HCT116 (cell line): ENCODE measurements around the gene TBK1.

Experiments
- ATF3 ChIP-seq: IDR thresholded peaks from 2 replicates; pipeline ENCODE4 v1.6.1; 2012
- CTCF ChIP-seq, 3 experiments: fragments of 200-600 bp in 1 of 3; sonication (generic) in 1 of 3; IDR thresholded peaks in 2 of 3; conservative IDR thresholded peaks in 1 of 3; 2 replicates each; pipeline ENCODE4 v1.5.1; 2012 to 2017; ENCODE audit warnings: low read depth in 2 of 3, low read length in 2 of 3, antibody characterized with exemption in 1 of 3, borderline replicate concordance in 1 of 3, control low read depth in 1 of 3, mild to moderate bottlenecking in 1 of 3, mixed read lengths in 1 of 3, mixed run types in 1 of 3, moderate library complexity in 1 of 3; ENCODE audit not compliant: insufficient read depth in 1 of 3
- EGR1 ChIP-seq: IDR thresholded peaks from 2 replicates; pipeline ENCODE4 v1.6.1; 2012; ENCODE audit warnings: low read depth
- EZH2 ChIP-seq: fragments of 200-600 bp; sonication (generic); IDR thresholded peaks from 2 replicates; pipeline ENCODE4 v1.6.1; 2017; ENCODE audit warnings: antibody characterized with exemption, mixed run types
- EZH2phosphoT487 ChIP-seq: fragments of 200-600 bp; IDR thresholded peaks from 2 replicates; pipeline ENCODE4 v1.6.1; 2018; ENCODE audit warnings: antibody characterized with exemption, borderline replicate concordance
- JUND ChIP-seq: IDR thresholded peaks from 2 replicates; pipeline ENCODE4 v1.6.1; 2012
- MAX ChIP-seq: IDR thresholded peaks from 2 replicates; pipeline ENCODE4 v1.6.1; 2012
- POLR2A ChIP-seq: IDR thresholded peaks from 2 replicates; pipeline ENCODE4 v1.7.0; 2011; ENCODE audit warnings: borderline replicate concordance; ENCODE audit not compliant: insufficient read depth, insufficient read length; ENCODE audit errors: extremely low read depth
- POLR2AphosphoS5 ChIP-seq: IDR thresholded peaks from 2 replicates; pipeline ENCODE4 v1.6.1; 2011; ENCODE audit warnings: mild to moderate bottlenecking, low read depth, low read length, moderate library complexity
- REST ChIP-seq: IDR thresholded peaks from 2 replicates; pipeline ENCODE4 v1.6.1; 2012; ENCODE audit warnings: low read depth
- SIN3A ChIP-seq: IDR thresholded peaks from 2 replicates; pipeline ENCODE4 v1.6.1; 2012; ENCODE audit warnings: low read depth
- YY1 ChIP-seq: IDR thresholded peaks from 2 replicates; pipeline ENCODE4 v1.6.1; 2011; ENCODE audit warnings: low read length, low read depth, moderate library complexity, mild to moderate bottlenecking; ENCODE audit not compliant: insufficient replicate concordance; ENCODE audit errors: extremely low read depth
- ZFX ChIP-seq: fragments of 450-650 bp; IDR thresholded peaks from 2 replicates; pipeline ENCODE4 v1.6.1; 2017
- ZNF274 ChIP-seq: fragments of 200-500 bp; sonication (Bioruptor generic); IDR thresholded peaks from 2 replicates; pipeline ENCODE4 v1.6.1; 2014; ENCODE audit warnings: mild to moderate bottlenecking, low read depth, low read length, inconsistent platforms

- TF ChIP-seq EZH2 (no peak), CTCF (IDR thresholded peaks at IDR 0.05 in 2 of 3, conservative IDR thresholded peaks at IDR 0.05 in 1 of 3; ENCODE audit: borderline replicate concordance in 1 of 3, insufficient read depth in 1 of 3, low read depth in 2 of 3, low read length in 2 of 3) (no peak), MAX (no peak), EGR1 (no peak), SIN3A (no peak), ATF3 (no peak), EZH2phosphoT487 (no peak), POLR2A (no peak), REST (no peak), POLR2AphosphoS5 (no peak), YY1 (no peak), JUND (no peak), ZFX (no peak), ZNF274 (no peak)
Observed at GRCh38 chr12:64501486-64501885, 49.6 kb downstream of the TBK1 start.
